Neural cell (in vitro differentiated cells): ENCODE measurements around the gene HSPA12A. TPM values are rescaled to one million over a fixed set of nuclear protein-coding genes. Genes with fewer than 3 reads are reported as not detected.

Experiments
- H2AFZ ChIP-seq: fragments of 200-600, 300-800 bp; sonication (generic), shearing (Covaris generic); 2 replicates; pipeline ENCODE4 v1.6.0; 2014; ENCODE audit warnings: low read depth, mild to moderate bottlenecking, antibody characterized with exemption, low read length, moderate library complexity
- H3F3A ChIP-seq: fragments of 200-600 bp; shearing (Covaris generic); 2 replicates; pipeline ENCODE4 v1.6.1; 2016; ENCODE audit warnings: mild to moderate bottlenecking, moderate library complexity, mixed read lengths, antibody characterized with exemption, low read length; ENCODE audit not compliant: insufficient read depth, poor library complexity, severe bottlenecking
- H3K27ac ChIP-seq: fragments of 200-600, 300-800 bp; sonication (generic), shearing (Covaris generic); 2 replicates; pipeline ENCODE4 v1.5.1; 2014; ENCODE audit warnings: mild to moderate bottlenecking, low read length, moderate library complexity
- H3K27me3 ChIP-seq: fragments of 300-800, 200-600 bp; sonication (generic), shearing (Covaris generic); 2 replicates; pipeline ENCODE4 v1.6.0; 2014; ENCODE audit warnings: mild to moderate bottlenecking, low read depth, low read length, moderate library complexity; ENCODE audit not compliant: insufficient read depth
- H3K36me3 ChIP-seq: fragments of 300-800, 200-600 bp; sonication (generic), shearing (Covaris generic); 2 replicates; pipeline ENCODE4 v1.5.1; 2014; ENCODE audit warnings: mild to moderate bottlenecking, antibody characterized with exemption, low read length, moderate library complexity; ENCODE audit not compliant: insufficient read depth
- H3K4me2 ChIP-seq: fragments of 300-800, 200-600 bp; sonication (generic), shearing (Covaris generic); 2 replicates; pipeline ENCODE4 v1.6.0; 2014; ENCODE audit warnings: mild to moderate bottlenecking, low read length
- H3K4me3 ChIP-seq: fragments of 300-800, 200-600 bp; sonication (generic), shearing (Covaris generic); 2 replicates; pipeline ENCODE4 v1.5.1; 2014; ENCODE audit warnings: mild to moderate bottlenecking, low read length, moderate library complexity
- H3K79me2 ChIP-seq: fragments of 200-600 bp; shearing (Covaris generic); replicated peaks from 2 replicates; pipeline ENCODE4 v1.6.0; 2014; ENCODE audit warnings: mild to moderate bottlenecking, low read length, moderate library complexity; ENCODE audit not compliant: insufficient read depth
- H3K9ac ChIP-seq: fragments of 300-800, 200-600 bp; sonication (generic), shearing (Covaris generic); 2 replicates; pipeline ENCODE4 v1.6.1; 2016; ENCODE audit warnings: mild to moderate bottlenecking, low read length, mixed read lengths
- H3K9me2 ChIP-seq: fragments of 200-600 bp; shearing (Covaris generic); 2 replicates; pipeline ENCODE4 v1.6.1; 2016; ENCODE audit warnings: mild to moderate bottlenecking, low read length, mixed read lengths; ENCODE audit not compliant: insufficient read depth
- H3K9me3 ChIP-seq: fragments of 200-600, 300-800 bp; sonication (generic), shearing (Covaris generic); 2 replicates; pipeline ENCODE4 v1.6.1; 2016; ENCODE audit warnings: mild to moderate bottlenecking, mixed run types, low read length, moderate library complexity, mixed read lengths
- H4K20me1 ChIP-seq: fragments of 200-600 bp; shearing (Covaris generic); 2 replicates; pipeline ENCODE4 v1.6.1; 2016; ENCODE audit warnings: mild to moderate bottlenecking, mixed run types; ENCODE audit not compliant: insufficient read depth
- CTCF ChIP-seq: fragments of 450-650 bp; IDR thresholded peaks from 2 replicates; pipeline ENCODE4 v1.5.1; 2014; ENCODE audit warnings: antibody characterized with exemption, mild to moderate bottlenecking, moderate library complexity; ENCODE audit not compliant: poor library complexity, severe bottlenecking
- EP300 ChIP-seq: fragments of 450-650 bp; conservative IDR thresholded peaks from 2 replicates; pipeline ENCODE4 v1.6.1; 2014; ENCODE audit warnings: antibody characterized with exemption, mild to moderate bottlenecking, moderate library complexity; ENCODE audit not compliant: poor library complexity, severe bottlenecking
- EZH2 ChIP-seq: fragments of 200-600, 300-800 bp; shearing (Covaris generic), sonication (generic); IDR thresholded peaks from 2 replicates; pipeline ENCODE4 v1.6.1; 2014; ENCODE audit warnings: antibody characterized with exemption, low read length, borderline replicate concordance, mild to moderate bottlenecking; ENCODE audit not compliant: insufficient read depth, poor library complexity, severe bottlenecking
- MXI1 ChIP-seq: fragments of 450-650 bp; conservative IDR thresholded peaks from 2 replicates; pipeline ENCODE4 v1.6.1; 2014; ENCODE audit warnings: antibody characterized with exemption, mild to moderate bottlenecking; ENCODE audit not compliant: poor library complexity, severe bottlenecking
- POLR2AphosphoS5 ChIP-seq: IDR thresholded peaks from 2 replicates; pipeline ENCODE4 v1.6.1; 2012
- RAD21 ChIP-seq: fragments of 450-650 bp; conservative IDR thresholded peaks from 2 replicates; pipeline ENCODE4 v1.6.1; 2014; ENCODE audit warnings: antibody characterized with exemption, mild to moderate bottlenecking, moderate library complexity
- REST ChIP-seq: IDR thresholded peaks from 2 replicates; pipeline ENCODE4 v1.6.1; 2012; ENCODE audit warnings: borderline replicate concordance
- SMC3 ChIP-seq: fragments of 450-650 bp; conservative IDR thresholded peaks from 2 replicates; pipeline ENCODE4 v1.6.1; 2014; ENCODE audit warnings: antibody characterized with exemption, mild to moderate bottlenecking, moderate library complexity; ENCODE audit not compliant: poor library complexity
- TAF1 ChIP-seq: IDR thresholded peaks from 2 replicates; pipeline ENCODE4 v1.6.1; 2012; ENCODE audit warnings: low read depth
- polyA plus RNA-seq: library from polyadenylated mRNA; depleted of rRNA; stranded (reverse); fragments of >200 nt; gene quantifications from 2 replicates; pipeline ENCODE4 v1.2.3, GENCODE V29; 2014

Gene HSPA12A
- polyA plus RNA-seq, 1 donor from 2014 or later: 5.9 TPM

- Histone ChIP-seq H3K4me2 (no peak overlapping the region), H3K27me3 (peaks cover 16% of the 10 kb centered on the region), H4K20me1 (no peaks in the 10 kb centered on the region), H2AFZ (no peak overlapping the region), H3K36me3 (no peaks in the 10 kb centered on the region), H3F3A (no peaks in the 10 kb centered on the region), H3K9me2 (no peaks in the 10 kb centered on the region), H3K4me3 (peak overlapping the region; percentile 18), H3K9ac (no peak overlapping the region), H3K79me2 (no peaks in the 10 kb centered on the region), H3K27ac (no peak overlapping the region), H3K9me3 (peaks cover 6% of the 10 kb centered on the region)
- TF ChIP-seq EZH2 (no peak), REST (no peak), POLR2AphosphoS5 (no peak)
These were observed 72.3 kb downstream of the HSPA12A start for GRCh38 chr10:116669832-116670644.

GRCh38 chr10:116669080-116669479 is 73.3 kb downstream of the HSPA12A start:
- Histone ChIP-seq H3K9me2 (no peaks in the 10 kb centered on the region), H3K36me3 (no peaks in the 10 kb centered on the region), H3K27ac (no peak overlapping the region), H4K20me1 (no peaks in the 10 kb centered on the region), H3F3A (no peaks in the 10 kb centered on the region), H3K79me2 (no peaks in the 10 kb centered on the region), H3K9me3 (peaks cover 6% of the 10 kb centered on the region), H2AFZ (no peak overlapping the region), H3K9ac (no peak overlapping the region), H3K27me3 (peaks cover 16% of the 10 kb centered on the region), H3K4me3 (no peak overlapping the region), H3K4me2 (no peak overlapping the region)
- no peak for TF ChIP-seq EP300
- no peak for TF ChIP-seq CTCF
- no peak for TF ChIP-seq TAF1
- no peak for TF ChIP-seq MXI1
- no peak for TF ChIP-seq REST
- TF ChIP-seq RAD21: no peak
- no peak for TF ChIP-seq POLR2AphosphoS5
- TF ChIP-seq SMC3: no peak
- TF ChIP-seq EZH2: no peak
